Measurements from ENCODE around the gene ZBTB39. TPM values are rescaled to one million over a fixed set of nuclear protein-coding genes. Genes with fewer than 3 reads are reported as not detected.
"Not testable (repeated sequence)": the region's sequence is repeated elsewhere in the genome, so short reads cannot be mapped to it uniquely, and the experiment has no call there.

ZBTB39 gene
- polyA plus RNA-seq, 1 of the 3 experiments (the other 2 are of a cell fraction), result 3.7 TPM

DNA sequence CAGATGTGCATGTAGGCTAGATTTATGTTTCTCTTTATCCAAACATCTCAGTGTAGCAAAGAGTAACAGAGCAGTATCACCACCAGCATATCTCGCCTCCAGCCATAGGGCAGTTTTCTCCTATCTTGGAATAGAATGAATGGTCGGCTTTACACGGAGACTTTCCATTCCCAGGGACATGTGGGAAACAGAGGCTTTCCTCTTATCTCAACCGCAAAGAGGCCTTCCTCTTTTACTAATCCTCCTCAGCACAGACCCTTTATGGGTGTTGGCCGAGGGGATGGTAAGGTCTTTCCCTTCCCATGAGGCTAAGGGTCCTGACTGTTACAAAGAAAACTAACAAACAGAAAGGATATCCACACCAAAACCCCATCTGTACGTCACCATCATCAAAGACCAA, 37.4 kb downstream of the ZBTB39 start:
- H3K4me3 ChIP-seq (ENCODE audit: low read depth in 2 of 2, low read length in 1 of 2); H3F3A ChIP-seq (replicated peaks; ENCODE audit: insufficient read depth); H3K4me1 ChIP-seq (ENCODE audit: control insufficient read depth in 1 of 2, insufficient read depth in 2 of 2, low read depth in 1 of 2, low read length in 1 of 2); H3K9ac ChIP-seq; H3K9me3 ChIP-seq; CTCF ChIA-PET; H3K4me2 ChIP-seq; H3K27me3 ChIP-seq (ENCODE audit: insufficient read depth); H2AFZ ChIP-seq (ENCODE audit: low read depth); H3K27ac ChIP-seq (ENCODE audit: low read depth in 2 of 2, low read length in 1 of 2); H3K9me2 ChIP-seq; DNase-seq; H3K36me3 ChIP-seq (replicated peaks in 1 of 2; ENCODE audit: control insufficient read depth in 1 of 2, insufficient read depth in 2 of 2, low read length in 1 of 2); POLR2A ChIA-PET; H4K20me1 ChIP-seq (ENCODE audit: insufficient read depth); H3K79me2 ChIP-seq (ENCODE audit: insufficient read depth): not testable (repeated sequence)
- WGBS (ENCODE audit: low lambda C conversion rate), result 22% methylated on average over 6 of the region's 6 CpGs

DNA sequence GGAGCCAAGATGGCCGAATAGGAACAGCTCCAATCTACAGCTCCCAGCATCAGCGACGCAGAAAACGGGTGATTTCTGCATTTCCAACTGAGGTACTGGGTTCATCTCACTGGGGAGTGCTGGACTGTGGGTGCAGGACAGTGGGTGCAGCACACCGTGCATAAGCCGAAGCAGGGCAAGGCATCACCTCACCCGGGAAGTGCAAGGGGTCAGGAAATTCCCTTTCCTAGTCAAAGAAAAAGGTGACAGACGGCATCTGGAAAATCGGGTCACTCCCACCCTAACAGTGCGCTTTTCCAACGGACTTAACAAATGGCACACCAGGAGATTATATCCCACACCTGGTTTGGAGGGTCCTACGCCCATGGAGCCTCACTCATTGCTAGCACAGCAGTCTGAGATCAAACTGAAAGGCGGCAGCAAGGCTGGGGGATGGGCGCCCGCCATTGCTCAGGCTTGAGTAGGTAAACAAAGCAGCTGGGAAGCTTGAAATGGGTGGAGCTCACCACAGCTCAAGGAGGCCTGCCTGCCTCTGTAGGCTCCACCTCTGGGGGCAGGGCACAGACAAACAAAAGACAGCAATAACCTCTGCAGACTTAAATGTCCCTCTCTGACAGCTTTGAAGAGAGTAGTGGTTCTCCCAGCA, 40.2 kb downstream of the ZBTB39 start:
- CTCF ChIA-PET; H3F3A ChIP-seq (replicated peaks; ENCODE audit: insufficient read depth); H3K4me3 ChIP-seq (ENCODE audit: low read depth in 2 of 2, low read length in 1 of 2); H2AFZ ChIP-seq (ENCODE audit: low read depth); H3K79me2 ChIP-seq (ENCODE audit: insufficient read depth); H3K27me3 ChIP-seq (ENCODE audit: insufficient read depth); H3K9me2 ChIP-seq; H3K4me1 ChIP-seq (ENCODE audit: control insufficient read depth in 1 of 2, insufficient read depth in 2 of 2, low read depth in 1 of 2, low read length in 1 of 2); H3K4me2 ChIP-seq; H3K9ac ChIP-seq; POLR2A ChIA-PET; DNase-seq; H3K9me3 ChIP-seq; H4K20me1 ChIP-seq (ENCODE audit: insufficient read depth); H3K27ac ChIP-seq (ENCODE audit: low read depth in 2 of 2, low read length in 1 of 2); H3K36me3 ChIP-seq (replicated peaks in 1 of 2; ENCODE audit: control insufficient read depth in 1 of 2, insufficient read depth in 2 of 2, low read length in 1 of 2): not testable (repeated sequence)
- WGBS (ENCODE audit: low lambda C conversion rate), result 58% methylated on average over 15 of the region's 15 CpGs

DNA sequence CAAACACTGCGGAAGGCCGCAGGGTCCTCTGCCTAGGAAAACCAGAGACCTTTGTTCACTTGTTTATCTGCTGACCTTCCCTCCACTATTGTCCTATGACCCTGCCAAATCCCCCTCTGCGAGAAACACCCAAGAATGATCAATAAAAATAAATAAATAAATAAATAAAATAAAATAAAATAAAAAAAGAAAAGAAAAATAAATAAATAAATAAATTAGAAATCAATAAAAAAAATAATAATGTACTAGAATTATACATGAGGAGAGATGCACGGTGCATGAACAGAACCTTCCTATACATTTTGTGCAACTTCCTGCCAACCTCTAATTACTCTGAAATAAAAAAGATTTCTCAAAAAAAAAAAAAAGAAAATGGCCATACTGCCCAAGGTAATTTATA, 41.2 kb downstream of the ZBTB39 start:
- H3K4me1 ChIP-seq (ENCODE audit: control insufficient read depth in 1 of 2, insufficient read depth in 2 of 2, low read depth in 1 of 2, low read length in 1 of 2); H2AFZ ChIP-seq (ENCODE audit: low read depth); CTCF ChIA-PET; H3K27ac ChIP-seq (ENCODE audit: low read depth in 2 of 2, low read length in 1 of 2); H3K36me3 ChIP-seq (replicated peaks in 1 of 2; ENCODE audit: control insufficient read depth in 1 of 2, insufficient read depth in 2 of 2, low read length in 1 of 2); H3F3A ChIP-seq (replicated peaks; ENCODE audit: insufficient read depth); H3K27me3 ChIP-seq (ENCODE audit: insufficient read depth); H3K9ac ChIP-seq; H3K79me2 ChIP-seq (ENCODE audit: insufficient read depth); H3K4me2 ChIP-seq; H3K9me2 ChIP-seq; H3K9me3 ChIP-seq; DNase-seq; H4K20me1 ChIP-seq (ENCODE audit: insufficient read depth); H3K4me3 ChIP-seq (ENCODE audit: low read depth in 2 of 2, low read length in 1 of 2); POLR2A ChIA-PET: not testable (repeated sequence)
- WGBS (ENCODE audit: low lambda C conversion rate), result 70% methylated on average over 4 of the region's 4 CpGs

DNA sequence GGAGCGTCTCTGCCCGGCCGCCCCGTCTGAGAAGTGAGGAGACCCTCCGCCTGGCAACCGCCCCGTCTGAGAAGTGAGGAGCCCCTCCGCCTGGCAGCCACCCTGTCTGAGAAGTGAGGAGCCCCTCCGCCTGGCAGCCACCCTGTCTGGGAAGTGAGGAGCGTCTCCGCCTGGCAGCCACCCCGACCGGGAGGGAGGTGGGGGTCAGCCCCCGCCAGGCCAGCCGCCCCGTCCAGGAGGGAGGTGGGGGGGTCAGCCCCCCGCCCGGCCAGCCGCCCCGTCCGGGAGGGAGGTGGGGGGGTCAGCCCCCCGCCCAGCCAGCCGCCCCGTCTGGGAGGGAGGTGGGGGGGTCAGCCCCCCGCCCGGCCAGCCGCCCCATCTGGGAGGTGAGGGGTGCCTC, 42.8 kb downstream of the ZBTB39 start:
- H3K9ac ChIP-seq; H3K9me2 ChIP-seq; H3K4me2 ChIP-seq; H3K9me3 ChIP-seq; H3K79me2 ChIP-seq (ENCODE audit: insufficient read depth); H3F3A ChIP-seq (replicated peaks; ENCODE audit: insufficient read depth); H3K27ac ChIP-seq (ENCODE audit: low read depth in 2 of 2, low read length in 1 of 2); POLR2A ChIA-PET; H3K4me1 ChIP-seq (ENCODE audit: control insufficient read depth in 1 of 2, insufficient read depth in 2 of 2, low read depth in 1 of 2, low read length in 1 of 2); H3K4me3 ChIP-seq (ENCODE audit: low read depth in 2 of 2, low read length in 1 of 2); DNase-seq; CTCF ChIA-PET; H3K36me3 ChIP-seq (replicated peaks in 1 of 2; ENCODE audit: control insufficient read depth in 1 of 2, insufficient read depth in 2 of 2, low read length in 1 of 2); H4K20me1 ChIP-seq (ENCODE audit: insufficient read depth); H2AFZ ChIP-seq (ENCODE audit: low read depth); H3K27me3 ChIP-seq (ENCODE audit: insufficient read depth): not testable (repeated sequence)
- WGBS (ENCODE audit: low lambda C conversion rate), result no CpG with 5 or more reads among the region's 27 CpGs

DNA sequence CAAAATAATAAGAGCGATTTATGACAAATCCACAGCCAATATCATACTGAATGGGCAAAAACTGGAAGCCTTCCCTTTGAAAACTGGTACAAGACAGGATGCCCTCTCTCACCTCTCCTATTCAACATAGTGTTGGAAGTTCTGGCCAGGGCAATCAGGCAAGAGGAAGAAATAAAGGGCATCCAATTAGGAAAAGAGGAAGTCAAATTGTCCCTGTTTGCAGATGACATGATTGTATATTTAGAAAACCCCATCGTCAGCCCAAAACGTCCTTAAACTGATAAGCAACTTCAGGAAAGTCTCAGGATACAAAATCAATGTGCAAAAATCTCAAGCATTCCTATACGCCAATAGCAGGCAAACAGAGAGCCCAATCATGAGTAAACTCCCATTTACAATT, 44.1 kb downstream of the ZBTB39 start:
- H3K27ac ChIP-seq (ENCODE audit: low read depth in 2 of 2, low read length in 1 of 2); H2AFZ ChIP-seq (ENCODE audit: low read depth); H3K36me3 ChIP-seq (replicated peaks in 1 of 2; ENCODE audit: control insufficient read depth in 1 of 2, insufficient read depth in 2 of 2, low read length in 1 of 2); H3K27me3 ChIP-seq (ENCODE audit: insufficient read depth); H3K4me2 ChIP-seq; DNase-seq; H3F3A ChIP-seq (replicated peaks; ENCODE audit: insufficient read depth); H4K20me1 ChIP-seq (ENCODE audit: insufficient read depth); H3K4me3 ChIP-seq (ENCODE audit: low read depth in 2 of 2, low read length in 1 of 2); H3K79me2 ChIP-seq (ENCODE audit: insufficient read depth); H3K9me3 ChIP-seq; CTCF ChIA-PET; H3K4me1 ChIP-seq (ENCODE audit: control insufficient read depth in 1 of 2, insufficient read depth in 2 of 2, low read depth in 1 of 2, low read length in 1 of 2); POLR2A ChIA-PET; H3K9me2 ChIP-seq; H3K9ac ChIP-seq: not testable (repeated sequence)
- 20% methylated on average over 4 of the region's 4 CpGs for WGBS (ENCODE audit: low lambda C conversion rate)

All from SK-N-SH (cell line).